Thyroid gland (tissue), 4 donors: ENCODE results near the gene TNIK. TPM values are rescaled to one million over a fixed set of nuclear protein-coding genes. Genes with fewer than 3 reads are reported as not detected.

Experiments used
- DNase-seq, 2 donors: peaks; one replicate each; pipeline ENCODE4 v3.0.0-alpha.2; 2019
- H3K27ac ChIP-seq, 3 donors: fragments of 200-600 bp; sonication (generic); 1 replicate in 2 of 3; 2 replicates in 1 of 3; pipeline ENCODE4 v1.5.1; 2016 to 2019; ENCODE audit warnings: mild to moderate bottlenecking in 1 of 3, moderate library complexity in 1 of 3
- H3K27me3 ChIP-seq: fragments of 200-600 bp; sonication (generic); one replicate; pipeline ENCODE4 v1.5.1; 2019
- H3K36me3 ChIP-seq, 2 donors: fragments of 200-600 bp; sonication (generic); one replicate each; pipeline ENCODE4 v1.5.1; 2016 to 2019
- H3K4me1 ChIP-seq, 2 donors: fragments of 200-600 bp; sonication (generic); one replicate each; pipeline ENCODE4 v1.5.1; 2017 to 2019
- H3K4me3 ChIP-seq, 3 donors: fragments of 200-600 bp; sonication (generic); replicated peaks in 1 of 3; 1 replicate in 2 of 3; 2 replicates in 1 of 3; pipeline ENCODE4 v1.5.1; 2016; ENCODE audit warnings: mild to moderate bottlenecking in 1 of 3
- H3K9me3 ChIP-seq: fragments of 200-600 bp; sonication (generic); one replicate; pipeline ENCODE4 v1.5.1; 2017
- CTCF ChIP-seq, 6 experiments: fragments of 200-600 bp in 3 of 6; fragments of 450-650 bp in 3 of 6; sonication (generic) in 3 of 6; IDR thresholded peaks; one replicate each; pipeline ENCODE4 v1.5.1; 2016 to 2019; ENCODE audit warnings: antibody characterized with exemption in 6 of 6, mild to moderate bottlenecking in 2 of 6, inconsistent platforms in 1 of 6, moderate library complexity in 1 of 6
- POLR2A ChIP-seq, 2 donors: fragments of 450-650 bp; IDR thresholded peaks; one replicate each; pipeline ENCODE4 v1.6.1; 2017; ENCODE audit warnings: antibody characterized with exemption in 2 of 2, mild to moderate bottlenecking in 2 of 2, moderate library complexity in 1 of 2
- WGBS, 2 donors: methylation state at CpG; one replicate each; pipeline ENCODE4 v1.1.5; 2017; 5-methylcytosine and 5-hydroxymethylcytosine counted together
- intact Hi-C: fragments of 100-400 bp; cut with DNase I; formaldehyde crosslinking; loops from one replicate; pipeline ENCODE4 v1.15.1; 2023
- total RNA-seq, 4 donors: library from RNA; depleted of rRNA; stranded (reverse); fragments of >200 nt; gene quantifications; one replicate each; pipeline ENCODE4 v1.2.3, GENCODE V29; 2016

Gene TNIK
- total RNA-seq, 4 donors from 2014 or later = 29.7 to 84.1 (median 48.9) TPM

DNA sequence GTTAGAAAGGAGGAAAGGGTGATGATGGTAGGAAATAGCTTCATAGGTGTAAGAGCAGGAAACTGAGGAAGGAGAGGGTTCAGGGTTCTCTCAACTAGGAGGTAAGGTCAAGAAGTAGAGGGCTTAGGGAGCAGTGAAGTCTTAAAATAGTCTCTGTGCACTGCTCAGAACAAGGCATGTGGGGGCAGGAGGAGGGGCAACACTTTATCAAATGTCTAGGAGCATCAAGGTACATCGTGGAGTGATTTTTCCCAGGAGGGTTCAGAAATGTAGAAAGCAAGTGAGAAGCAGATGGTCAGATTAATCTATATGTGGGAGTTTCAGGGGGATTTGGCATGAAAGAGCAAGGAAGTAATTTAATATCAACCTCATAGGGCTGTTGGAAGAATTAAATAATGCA lies 58.8 kb downstream of the TNIK start:
- H3K27ac ChIP-seq = no peak overlapping the region
- H3K4me3 ChIP-seq = no peak overlapping the region
- H3K36me3 ChIP-seq = no peaks in the 10 kb centered on the region
- no peak for DNase-seq
- peaks cover 9 to 17% of the 10 kb centered on the region in 2 donors for H3K4me1 ChIP-seq
- 79 to 82% methylated on average over 1 of the region's 1 CpG for WGBS, 2 donors
- intact Hi-C loops = no loop called here
- TF ChIP-seq CTCF (IDR thresholded peaks at IDR 0.05) = no peak
- no peak for TF ChIP-seq POLR2A (IDR thresholded peaks at IDR 0.05)
- H3K9me3 ChIP-seq = no peaks in the 10 kb centered on the region
- H3K27me3 ChIP-seq = no peaks in the 10 kb centered on the region

- WGBS, 2 donors = 89% methylated on average over 2 of the region's 2 CpGs
- intact Hi-C loops = no loop called here
- H3K27me3 ChIP-seq = no peaks in the 10 kb centered on the region
Measured at GRCh38 chr3:171399842-171400241, 60.4 kb downstream of the TNIK start.

DNA sequence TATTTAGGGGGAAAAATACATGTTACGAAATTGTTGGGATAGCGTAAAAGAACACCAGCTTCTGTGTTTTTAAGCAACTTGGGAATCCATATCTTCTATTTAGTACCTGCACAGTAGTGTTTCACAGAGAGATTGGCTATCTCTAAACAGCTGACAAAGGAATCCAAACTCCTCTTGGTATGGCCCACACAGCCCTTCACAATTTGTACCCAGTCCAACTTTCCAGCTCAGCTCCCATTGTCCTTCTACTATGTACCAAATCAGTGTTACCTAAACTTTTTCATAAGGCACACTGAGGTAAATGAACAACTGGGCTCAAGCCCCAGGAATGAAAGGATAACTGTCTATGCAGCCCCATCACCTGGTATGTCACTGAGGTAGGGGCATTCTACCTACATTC lies 61.9 kb downstream of the TNIK start:
- 100% methylated on average over 2 of the region's 2 CpGs for WGBS, 2 donors
- Histone ChIP-seq H3K27me3 (no peaks in the 10 kb centered on the region), H3K36me3 (no peaks in the 10 kb centered on the region), H3K27ac (no peak overlapping the region), H3K4me1 (peaks cover under 1 to 3% of the 10 kb centered on the region in 2 donors), H3K4me3 (no peak overlapping the region), H3K9me3 (no peaks in the 10 kb centered on the region)
- no peak for TF ChIP-seq POLR2A (IDR thresholded peaks at IDR 0.05)
- TF ChIP-seq CTCF (IDR thresholded peaks at IDR 0.05) = no peak
- DNase-seq = no peak
- intact Hi-C loops = no loop called here

More at GRCh38 chr3:171399842-171400241, 60.4 kb downstream of the TNIK start:
- H3K9me3 ChIP-seq = no peaks in the 10 kb centered on the region
- TF ChIP-seq POLR2A (IDR thresholded peaks at IDR 0.05) = no peak
- TF ChIP-seq CTCF (IDR thresholded peaks at IDR 0.05) = no peak
- no peak overlapping the region for H3K27ac ChIP-seq
- H3K4me1 ChIP-seq = peaks cover 9 to 13% of the 10 kb centered on the region in 2 donors
- DNase-seq = no peak
- H3K36me3 ChIP-seq = no peaks in the 10 kb centered on the region
- no peak overlapping the region for H3K4me3 ChIP-seq

DNA sequence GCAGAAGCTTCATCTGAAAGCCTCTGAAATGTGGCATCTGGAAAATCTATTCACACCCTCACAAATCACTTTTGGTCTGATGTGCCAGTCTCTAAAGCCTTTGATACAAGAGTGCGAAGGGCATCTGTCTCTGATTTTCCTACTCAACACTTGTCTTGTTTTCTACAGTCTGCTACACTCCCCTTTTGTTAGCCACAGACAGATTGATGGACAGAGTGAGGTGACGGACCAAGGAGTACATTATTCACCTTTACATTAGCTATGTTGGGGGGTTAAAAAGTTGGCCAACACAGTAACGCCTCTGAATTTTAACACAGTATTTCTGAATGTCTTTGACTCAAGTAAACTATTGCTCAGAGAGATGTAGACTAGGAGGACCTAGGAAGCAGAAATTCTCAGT lies 63.1 kb downstream of the TNIK start:
- no peaks in the 10 kb centered on the region for H3K27me3 ChIP-seq
- DNase-seq = no peak
- no peaks in the 10 kb centered on the region for H3K9me3 ChIP-seq
- TF ChIP-seq POLR2A (IDR thresholded peaks at IDR 0.05) (no peak), CTCF (IDR thresholded peaks at IDR 0.05) (no peak)
- no peaks in the 10 kb centered on the region for H3K36me3 ChIP-seq
- WGBS, 2 donors = 97% methylated on average over 3 of the region's 3 CpGs
- no peak overlapping the region for H3K27ac ChIP-seq
- intact Hi-C loops = no loop called here
- no peak overlapping the region for H3K4me3 ChIP-seq
- peaks cover 0 to 5% of the 10 kb centered on the region in 2 donors for H3K4me1 ChIP-seq

GRCh38 chr3:171396048-171396447 lies 64.2 kb downstream of the TNIK start:
- Histone ChIP-seq H3K4me3 (no peak overlapping the region), H3K4me1 (peaks cover 0 to 5% of the 10 kb centered on the region in 2 donors), H3K27me3 (no peaks in the 10 kb centered on the region), H3K9me3 (no peaks in the 10 kb centered on the region), H3K27ac (no peak overlapping the region), H3K36me3 (no peaks in the 10 kb centered on the region)
- WGBS, 2 donors = 88 to 89% methylated on average over 3 of the region's 3 CpGs
- DNase-seq = no peak
- intact Hi-C loops = no loop called here
- no peak for TF ChIP-seq CTCF (IDR thresholded peaks at IDR 0.05)
- no peak for TF ChIP-seq POLR2A (IDR thresholded peaks at IDR 0.05)
